ENCODE measurements around the gene ZBTB3.

GRCh38 chr11:62708793-62709192 is 45.2 kb downstream of the ZBTB3 start:
- TF ChIP-seq TAF1 (IDR thresholded peaks at IDR 0.05; ENCODE audit: borderline replicate concordance, insufficient read depth, low read length) (no peak), REST (IDR thresholded peaks at IDR 0.05; ENCODE audit: insufficient read depth in 1 of 2, low read depth in 2 of 2, low read length in 2 of 2) (no peak), POLR2AphosphoS5 (IDR thresholded peaks at IDR 0.05; ENCODE audit: low read depth, low read length) (no peak; the same call in 1 of the 2 replicates)
